NT2/D1 (cell line): ENCODE data around the gene CYP4F3.
"Not testable (repeated sequence)": the region's sequence is repeated elsewhere in the genome, so short reads cannot be mapped to it uniquely, and the experiment has no call there.

Source experiments
- DNase-seq: peaks from one replicate; pipeline ENCODE4 v3.0.0-alpha.2; 2011; ENCODE audit warnings: low read depth, low spot score
- H3K27me3 ChIP-seq: 2 replicates; pipeline ENCODE4 v1.6.0; 2011; ENCODE audit warnings: mild to moderate bottlenecking; ENCODE audit not compliant: insufficient read length, insufficient read depth
- H3K36me3 ChIP-seq: 2 replicates; pipeline ENCODE4 v1.6.1; 2011; ENCODE audit warnings: mild to moderate bottlenecking, low read length, mixed read lengths; ENCODE audit not compliant: insufficient read depth, insufficient read length
- H3K4me1 ChIP-seq: 2 replicates; pipeline ENCODE4 v1.5.1; 2011; ENCODE audit not compliant: insufficient read depth, insufficient read length
- H3K4me3 ChIP-seq: 2 replicates; pipeline ENCODE4 v1.5.1; 2011; ENCODE audit warnings: low read depth; ENCODE audit not compliant: insufficient read length
- H3K9ac ChIP-seq: 2 replicates; pipeline ENCODE4 v1.6.0; 2011; ENCODE audit warnings: low read depth; ENCODE audit not compliant: insufficient read length
- H3K9me3 ChIP-seq: 2 replicates; pipeline ENCODE4 v1.5.1; 2011; ENCODE audit warnings: mild to moderate bottlenecking, low read length; ENCODE audit not compliant: insufficient read depth
- SUZ12 ChIP-seq: IDR thresholded peaks from 2 replicates; pipeline ENCODE4 v1.6.1; 2011; ENCODE audit not compliant: insufficient read length, insufficient read depth; ENCODE audit errors: extremely low read depth
- YY1 ChIP-seq: IDR thresholded peaks from 2 replicates; pipeline ENCODE4 v1.6.1; 2011; ENCODE audit not compliant: insufficient read length, insufficient read depth
- ZNF274 ChIP-seq: IDR thresholded peaks from 2 replicates; pipeline ENCODE4 v1.6.1; 2011; ENCODE audit warnings: mild to moderate bottlenecking, low read depth, low read length

The CYP4F3 gene, protein sequence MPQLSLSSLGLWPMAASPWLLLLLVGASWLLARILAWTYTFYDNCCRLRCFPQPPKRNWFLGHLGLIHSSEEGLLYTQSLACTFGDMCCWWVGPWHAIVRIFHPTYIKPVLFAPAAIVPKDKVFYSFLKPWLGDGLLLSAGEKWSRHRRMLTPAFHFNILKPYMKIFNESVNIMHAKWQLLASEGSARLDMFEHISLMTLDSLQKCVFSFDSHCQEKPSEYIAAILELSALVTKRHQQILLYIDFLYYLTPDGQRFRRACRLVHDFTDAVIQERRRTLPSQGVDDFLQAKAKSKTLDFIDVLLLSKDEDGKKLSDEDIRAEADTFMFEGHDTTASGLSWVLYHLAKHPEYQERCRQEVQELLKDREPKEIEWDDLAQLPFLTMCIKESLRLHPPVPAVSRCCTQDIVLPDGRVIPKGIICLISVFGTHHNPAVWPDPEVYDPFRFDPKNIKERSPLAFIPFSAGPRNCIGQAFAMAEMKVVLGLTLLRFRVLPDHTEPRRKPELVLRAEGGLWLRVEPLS

GRCh38 chr19:15640294-15640903 is at the start of gene CYP4F3:
Gene CYP4F3 (plus strand): TSS chr19:15640897. CDS start chr19:15641416, 519 bp downstream.
- Histone ChIP-seq H3K9me3 (no peaks in the 10 kb centered on the region), H3K36me3 (no peaks in the 10 kb centered on the region), H3K4me1 (peaks cover 2% of the 10 kb centered on the region), H3K9ac (no peak within 1 kb of the TSS), H3K4me3 (no peak within 1 kb of the TSS), H3K27me3 (peaks cover 13% of the 10 kb centered on the region)
- DNase-seq: no peak
- TF ChIP-seq SUZ12 (no peak), YY1 (no peak), ZNF274 (no peak)

DNA sequence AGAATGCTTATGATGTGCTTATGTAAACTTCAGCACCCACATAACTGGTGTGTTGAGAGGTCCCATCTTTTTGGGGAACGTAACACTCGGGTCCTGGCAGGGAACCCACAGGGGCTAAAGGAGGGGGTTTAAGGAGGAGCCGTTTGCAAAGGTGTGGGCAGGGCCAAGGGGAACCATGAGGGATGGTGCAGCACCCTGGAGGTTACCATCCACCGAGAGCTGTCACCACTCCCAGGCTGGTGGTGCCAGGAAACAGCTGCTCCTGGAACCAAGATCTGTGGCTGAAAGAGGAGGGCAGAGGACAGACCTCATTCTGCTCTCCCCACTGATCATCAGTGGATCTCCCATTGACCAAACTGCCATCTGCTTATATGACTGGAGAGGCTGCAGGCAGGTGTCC is 48.9 kb upstream of the CYP4F3 start:
- Histone ChIP-seq H3K9ac (no peak overlapping the region), H3K4me1 (no peaks in the 10 kb centered on the region), H3K9me3 (peaks cover 9% of the 10 kb centered on the region; the same call in 1 of the 2 replicates), H3K4me3 (no peak overlapping the region), H3K36me3 (no peaks in the 10 kb centered on the region), H3K27me3 (no peaks in the 10 kb centered on the region)
- TF ChIP-seq YY1 (no peak), ZNF274 (no peak), SUZ12 (no peak)
- no peak for DNase-seq

DNA sequence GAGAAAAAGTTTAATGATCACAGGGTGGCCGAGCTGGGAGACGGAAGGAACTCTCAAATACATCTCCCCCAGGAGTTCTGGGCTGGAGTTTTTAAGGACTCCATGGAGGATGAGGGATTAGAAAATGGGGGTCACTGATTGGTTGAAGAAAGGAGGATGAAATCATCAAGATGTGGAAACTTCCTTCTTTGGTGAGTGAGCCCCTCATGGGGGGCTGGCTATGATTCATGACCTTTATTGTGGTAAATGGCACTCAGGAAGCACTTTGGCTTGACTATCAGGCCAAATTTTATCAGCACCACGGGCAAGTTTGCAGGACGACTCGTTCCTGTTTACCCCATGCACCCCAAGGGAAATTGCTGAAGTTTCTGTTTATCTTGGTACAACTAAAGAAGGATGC is 48.2 kb upstream of the CYP4F3 start:
- not testable (repeated sequence) for H3K9me3 ChIP-seq, H3K9ac ChIP-seq, H3K27me3 ChIP-seq, H3K36me3 ChIP-seq, H3K4me1 ChIP-seq, DNase-seq, H3K4me3 ChIP-seq

- H3K4me3 ChIP-seq, H3K4me1 ChIP-seq, H3K9me3 ChIP-seq, DNase-seq, H3K9ac ChIP-seq, H3K36me3 ChIP-seq, H3K27me3 ChIP-seq: not testable (repeated sequence)
Measured at GRCh38 chr19:15593766-15594165, 46.9 kb upstream of the CYP4F3 start.

GRCh38 chr19:15595069-15595468 is 45.6 kb upstream of the CYP4F3 start:
- H3K9me3 ChIP-seq: peaks cover 9% of the 10 kb centered on the region; the same call in 1 of the 2 replicates
- H3K36me3 ChIP-seq: no peaks in the 10 kb centered on the region
- no peaks in the 10 kb centered on the region for H3K27me3 ChIP-seq
- DNase-seq: no peak
- no peaks in the 10 kb centered on the region for H3K4me1 ChIP-seq
- H3K9ac ChIP-seq: no peak overlapping the region
- no peak overlapping the region for H3K4me3 ChIP-seq
- TF ChIP-seq SUZ12: no peak
- TF ChIP-seq YY1: no peak
- no peak for TF ChIP-seq ZNF274

DNA sequence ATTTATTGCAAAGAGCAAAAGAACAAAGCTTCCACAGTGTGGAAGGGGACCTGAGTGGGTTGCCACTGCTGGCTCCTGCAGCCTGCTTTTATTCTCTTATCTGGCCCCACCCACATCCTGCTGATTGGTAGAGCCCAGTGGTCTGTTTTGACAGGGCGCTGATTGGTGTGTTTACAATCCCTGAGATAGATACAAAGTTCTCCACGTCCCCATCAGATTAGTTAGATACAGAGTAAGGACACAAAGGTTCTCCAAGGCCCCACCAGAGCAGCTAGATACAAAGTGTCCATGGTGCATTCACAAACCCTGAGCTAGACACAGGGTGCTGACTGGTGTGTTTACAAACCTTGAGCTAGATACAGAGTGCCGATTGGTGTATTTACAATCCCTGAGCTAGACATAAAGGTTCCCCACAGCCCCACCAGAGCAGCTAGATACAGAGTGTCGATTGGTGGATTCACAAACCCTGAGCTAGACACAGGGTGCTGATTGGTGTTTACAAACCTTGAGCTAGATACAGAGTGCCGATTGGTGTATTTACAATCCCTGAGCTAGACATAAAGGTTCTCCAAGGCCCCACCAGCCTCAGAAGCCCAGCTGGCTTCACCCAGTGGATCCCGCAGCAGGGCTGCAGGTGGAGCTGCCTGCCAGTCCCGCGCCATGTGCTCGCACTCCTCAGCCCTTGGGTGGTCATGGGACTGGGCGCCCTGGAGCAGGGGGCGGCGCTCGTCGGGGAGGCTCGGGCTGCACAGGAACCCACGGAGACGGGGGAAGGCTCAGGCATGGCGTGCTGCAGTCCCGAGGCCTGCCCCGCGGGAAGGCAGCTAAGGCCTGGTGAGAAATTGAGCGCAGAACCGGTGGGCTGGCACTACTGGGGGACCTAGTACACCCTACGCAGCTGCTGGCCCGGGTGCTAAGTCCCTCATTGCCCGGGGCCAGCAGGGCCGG is 32.4 kb upstream of the CYP4F3 start:
- DNase-seq, H3K36me3 ChIP-seq, H3K27me3 ChIP-seq, H3K4me3 ChIP-seq, H3K9ac ChIP-seq, H3K4me1 ChIP-seq, H3K9me3 ChIP-seq: not testable (repeated sequence)

DNA sequence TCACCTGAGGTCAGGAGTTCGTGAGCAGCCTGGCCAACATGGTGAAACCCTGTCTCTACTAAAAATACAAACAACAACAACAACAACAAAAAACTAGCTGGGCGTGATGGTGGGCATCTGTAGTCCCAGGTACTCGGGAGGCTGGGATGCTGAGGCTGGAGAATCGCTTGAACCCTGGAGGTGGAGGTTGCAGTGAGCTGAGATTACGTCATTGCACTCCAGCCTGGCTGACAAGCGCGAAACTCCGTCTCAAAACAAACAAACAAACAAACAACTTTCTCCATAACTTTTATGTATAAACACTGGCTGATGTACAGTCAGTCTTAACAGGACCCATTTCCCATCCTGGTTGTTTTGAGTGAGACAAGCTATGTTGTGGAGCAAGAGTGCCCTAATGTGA is 31.4 kb upstream of the CYP4F3 start:
- no peak overlapping the region for H3K4me3 ChIP-seq
- H3K9ac ChIP-seq: no peak overlapping the region
- no peaks in the 10 kb centered on the region for H3K4me1 ChIP-seq
- TF ChIP-seq YY1: no peak
- TF ChIP-seq ZNF274: no peak
- TF ChIP-seq SUZ12: no peak
- DNase-seq: no peak
- H3K36me3 ChIP-seq: no peaks in the 10 kb centered on the region
- no peaks in the 10 kb centered on the region for H3K9me3 ChIP-seq
- H3K27me3 ChIP-seq: no peaks in the 10 kb centered on the region
